ENCODE results near the gene KANK2. TPM values are rescaled to one million over a fixed set of nuclear protein-coding genes. Genes with fewer than 3 reads are reported as not detected.
A peak's percentile ranks its signal among the peaks of the same experiment; 100 is the strongest.

KANK2 gene
- total RNA-seq, 6 donors from 2014 or later, result 144 to 295 (median 240) TPM

GRCh38 chr19:11136400-11137101 is 60.8 kb downstream of the KANK2 start:
- H3K4me3 ChIP-seq, result no peak overlapping the region
- H3K36me3 ChIP-seq, result peaks cover 11 to 20% (median 17%) of the 10 kb centered on the region in 4 donors
- TF ChIP-seq EP300 (IDR thresholded peaks at IDR 0.05), result no peak
- no peak for TF ChIP-seq POLR2A (IDR thresholded peaks at IDR 0.05)
- TF ChIP-seq, protein P1, sequence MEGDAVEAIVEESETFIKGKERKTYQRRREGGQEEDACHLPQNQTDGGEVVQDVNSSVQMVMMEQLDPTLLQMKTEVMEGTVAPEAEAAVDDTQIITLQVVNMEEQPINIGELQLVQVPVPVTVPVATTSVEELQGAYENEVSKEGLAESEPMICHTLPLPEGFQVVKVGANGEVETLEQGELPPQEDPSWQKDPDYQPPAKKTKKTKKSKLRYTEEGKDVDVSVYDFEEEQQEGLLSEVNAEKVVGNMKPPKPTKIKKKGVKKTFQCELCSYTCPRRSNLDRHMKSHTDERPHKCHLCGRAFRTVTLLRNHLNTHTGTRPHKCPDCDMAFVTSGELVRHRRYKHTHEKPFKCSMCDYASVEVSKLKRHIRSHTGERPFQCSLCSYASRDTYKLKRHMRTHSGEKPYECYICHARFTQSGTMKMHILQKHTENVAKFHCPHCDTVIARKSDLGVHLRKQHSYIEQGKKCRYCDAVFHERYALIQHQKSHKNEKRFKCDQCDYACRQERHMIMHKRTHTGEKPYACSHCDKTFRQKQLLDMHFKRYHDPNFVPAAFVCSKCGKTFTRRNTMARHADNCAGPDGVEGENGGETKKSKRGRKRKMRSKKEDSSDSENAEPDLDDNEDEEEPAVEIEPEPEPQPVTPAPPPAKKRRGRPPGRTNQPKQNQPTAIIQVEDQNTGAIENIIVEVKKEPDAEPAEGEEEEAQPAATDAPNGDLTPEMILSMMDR (IDR thresholded peaks at IDR 0.05), result no peak
- no peak for TF ChIP-seq POLR2AphosphoS5 (IDR thresholded peaks at IDR 0.05)
- WGBS, 2 donors, result 74 to 75% methylated on average over 14 of the region's 14 CpGs
- no peaks in the 10 kb centered on the region for H3K9me3 ChIP-seq
- H3K4me1 ChIP-seq, result peaks cover 41 to 57% (median 45%) of the 10 kb centered on the region in 4 donors
- H3K27ac ChIP-seq, result peak overlapping the region in 3 of 4 donors; percentile 84 to 92 (median 86)
- DNase-seq, result no peak
- no peaks in the 10 kb centered on the region for H3K27me3 ChIP-seq
- no peak for ATAC-seq (ENCODE audit: low FRiP score in 2 of 2)

GRCh38 chr19:11131471-11131870 is 65.9 kb downstream of the KANK2 start:
- DNase-seq, result no peak
- 57 to 75% methylated on average over 7 of the region's 7 CpGs for WGBS, 2 donors
- Histone ChIP-seq H3K36me3 (peaks cover 32 to 71% (median 68%) of the 10 kb centered on the region in 4 donors), H3K4me1 (peaks cover 7 to 26% (median 15%) of the 10 kb centered on the region in 4 donors), H3K27me3 (no peaks in the 10 kb centered on the region), H3K9me3 (no peaks in the 10 kb centered on the region), H3K27ac (peak overlapping the region; percentile 52 to 72 (median 68)), H3K4me3 (no peak overlapping the region)
- TF ChIP-seq, protein P1 (IDR thresholded peaks at IDR 0.05), result no peak
- TF ChIP-seq EP300 (IDR thresholded peaks at IDR 0.05) (no peak), POLR2A (IDR thresholded peaks at IDR 0.05) (no peak), POLR2AphosphoS5 (IDR thresholded peaks at IDR 0.05) (no peak)
- ATAC-seq (ENCODE audit: low FRiP score in 2 of 2), result no peak

DNA sequence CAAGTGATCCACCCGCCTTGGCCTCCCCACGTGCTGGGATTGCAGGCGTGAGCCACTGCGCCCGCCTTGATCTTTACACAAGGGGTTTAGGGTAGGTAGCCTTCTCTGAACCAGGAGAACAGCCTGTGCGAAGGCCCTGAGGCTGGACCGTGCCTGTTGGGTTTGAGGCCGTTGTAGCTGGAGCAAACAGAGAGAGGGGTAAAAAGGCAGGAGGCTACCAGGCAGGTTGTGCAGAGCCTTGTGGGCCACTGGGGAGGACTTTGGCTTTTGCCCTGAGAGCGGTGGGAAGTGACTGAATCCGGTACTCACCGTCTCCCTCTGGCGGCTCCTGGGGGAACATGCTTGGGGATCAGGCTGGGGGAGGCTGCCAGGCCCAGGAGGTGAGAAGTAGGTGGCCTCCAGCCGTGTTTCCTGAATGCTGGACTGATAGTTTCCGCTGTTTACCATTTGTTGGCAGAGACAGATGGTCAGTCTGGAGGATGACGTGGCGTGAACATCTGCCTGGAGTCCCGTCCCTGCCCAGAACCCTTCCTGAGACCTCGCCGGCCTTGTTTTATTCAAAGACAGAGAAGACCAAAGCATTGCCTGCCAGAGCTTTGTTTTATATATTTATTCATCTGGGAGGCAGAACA is 66.4 kb downstream of the KANK2 start:
- WGBS, 2 donors, result 51 to 53% methylated on average over 18 to 19 of the region's 19 CpGs
- TF ChIP-seq POLR2AphosphoS5 (IDR thresholded peaks at IDR 0.05), result peak; percentile 84 to 85
- TF ChIP-seq EP300 (IDR thresholded peaks at IDR 0.05), result peak in 1 of 4 donors; percentile 76
- no peak for TF ChIP-seq POLR2A (IDR thresholded peaks at IDR 0.05)
- TF ChIP-seq, protein P1 (IDR thresholded peaks at IDR 0.05), result peak; percentile 89 to 97 (median 92)
- H3K27ac ChIP-seq, result peak overlapping the region; percentile 52 to 72 (median 68)
- ATAC-seq (ENCODE audit: low FRiP score in 2 of 2) (peak; percentile 77 to 87), DNase-seq (peak in 1 of 2 donors; percentile 74)
- H3K27me3 ChIP-seq, result no peaks in the 10 kb centered on the region
- H3K4me3 ChIP-seq, result no peak overlapping the region
- H3K36me3 ChIP-seq, result peaks cover 32 to 76% (median 71%) of the 10 kb centered on the region in 4 donors
- peaks cover 5 to 27% (median 19%) of the 10 kb centered on the region in 4 donors for H3K4me1 ChIP-seq
- no peaks in the 10 kb centered on the region for H3K9me3 ChIP-seq

- Histone ChIP-seq H3K27me3 (no peaks in the 10 kb centered on the region), H3K36me3 (peaks cover 39 to 98% (median 94%) of the 10 kb centered on the region in 4 donors), H3K9me3 (no peaks in the 10 kb centered on the region), H3K27ac (peak overlapping the region in 2 of 4 donors; percentile 16 to 27), H3K4me1 (peaks cover 5 to 28% (median 20%) of the 10 kb centered on the region in 4 donors), H3K4me3 (no peak overlapping the region)
- 91 to 93% methylated on average over 14 to 15 of the region's 15 CpGs for WGBS, 2 donors
- TF ChIP-seq EP300 (IDR thresholded peaks at IDR 0.05), result no peak
- TF ChIP-seq, protein P1 (IDR thresholded peaks at IDR 0.05), result no peak
- no peak for TF ChIP-seq POLR2AphosphoS5 (IDR thresholded peaks at IDR 0.05)
- no peak for TF ChIP-seq POLR2A (IDR thresholded peaks at IDR 0.05)
- ATAC-seq (ENCODE audit: low FRiP score in 2 of 2), result no peak
- DNase-seq, result no peak
These were observed 69.4 kb downstream of the KANK2 start for GRCh38 chr19:11127905-11128304.

Data from upper lobe of left lung (tissue), 6 donors.